Medulla oblongata (tissue), 1 donor: Measurements from ENCODE around the gene CLIC2.
"Not testable (repeated sequence)": the region's sequence is repeated elsewhere in the genome, so short reads cannot be mapped to it uniquely, and the experiment has no call there.

ENCODE experiments used
- DNase-seq: peaks from one replicate; pipeline ENCODE4 v3.0.0-alpha.2; 2015; ENCODE audit errors: extremely low spot score

Gene CLIC2

DNA sequence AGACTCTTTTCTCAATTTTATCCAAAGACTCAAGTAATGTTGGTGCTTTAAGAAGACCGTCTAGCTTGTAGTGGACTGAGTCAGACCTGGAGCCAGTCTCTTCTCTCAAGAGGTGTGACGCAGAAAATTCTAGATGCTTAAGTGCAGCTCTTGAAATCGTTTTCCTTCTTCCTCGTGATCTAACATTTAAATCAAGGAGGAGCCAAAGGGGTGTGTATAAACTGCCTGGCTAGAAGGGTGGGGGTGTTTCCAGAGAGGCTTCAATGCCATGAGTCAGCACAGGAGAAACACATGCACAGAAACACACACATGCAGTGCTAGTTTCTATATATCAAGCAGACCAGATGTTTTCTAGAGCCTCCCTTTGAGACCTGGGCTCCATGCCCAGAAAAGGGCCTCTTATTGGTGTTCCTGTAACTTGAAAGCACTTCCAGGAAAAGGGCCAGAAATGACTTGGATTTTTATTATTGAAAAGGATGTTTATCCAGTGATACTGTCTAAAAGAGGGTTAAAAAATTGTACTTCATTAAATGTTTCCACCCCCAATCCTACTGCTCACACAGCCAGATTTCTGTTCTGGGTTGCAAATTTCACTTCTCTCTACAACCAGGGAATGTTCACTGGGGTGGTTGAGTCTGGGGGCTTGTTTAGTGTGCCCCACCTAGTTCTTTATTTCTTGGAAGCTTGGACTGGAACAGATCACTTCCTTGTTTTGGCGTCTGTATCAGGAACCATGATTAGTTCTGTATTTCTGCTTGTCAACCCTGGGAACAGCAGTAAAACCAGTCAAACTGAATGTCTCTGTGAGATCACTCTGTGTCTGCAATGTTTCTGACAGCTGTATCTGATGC is at the start of gene CLIC2:
Gene CLIC2, minus strand, starts transcription at position 129 of the 851 bp plus-strand sequence. CDS start 187 bp downstream, outside the sequence.
- DNase-seq: peak; percentile 21

DNA sequence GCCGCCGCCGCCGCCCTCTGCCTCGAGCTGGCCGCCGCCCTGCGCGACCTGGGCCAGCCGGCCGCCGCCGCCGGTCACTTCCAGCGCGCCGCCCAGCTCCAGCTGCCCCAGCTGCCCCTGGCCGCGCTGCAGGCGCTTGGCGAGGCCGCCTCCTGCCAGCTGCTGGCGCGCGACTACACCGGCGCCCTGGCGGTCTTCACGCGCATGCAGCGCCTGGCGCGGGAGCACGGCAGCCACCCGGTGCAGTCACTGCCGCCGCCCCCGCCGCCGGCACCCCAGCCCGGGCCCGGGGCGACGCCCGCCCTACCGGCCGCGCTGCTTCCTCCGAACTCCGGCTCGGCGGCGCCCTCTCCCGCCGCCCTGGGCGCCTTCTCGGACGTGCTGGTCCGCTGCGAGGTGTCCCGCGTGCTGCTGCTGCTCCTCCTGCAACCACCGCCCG is 48.1 kb upstream of the CLIC2 start:
- not testable (repeated sequence) for DNase-seq

- DNase-seq: not testable (repeated sequence)
These were observed 47.6 kb upstream of the CLIC2 start, which contains the start of gene F8A2 for GRCh38 chrX:155381843-155382528. Gene F8A2, plus strand, starts transcription at chrX:155382095. Its CDS starts 20 bp downstream, at chrX:155382115.

DNA sequence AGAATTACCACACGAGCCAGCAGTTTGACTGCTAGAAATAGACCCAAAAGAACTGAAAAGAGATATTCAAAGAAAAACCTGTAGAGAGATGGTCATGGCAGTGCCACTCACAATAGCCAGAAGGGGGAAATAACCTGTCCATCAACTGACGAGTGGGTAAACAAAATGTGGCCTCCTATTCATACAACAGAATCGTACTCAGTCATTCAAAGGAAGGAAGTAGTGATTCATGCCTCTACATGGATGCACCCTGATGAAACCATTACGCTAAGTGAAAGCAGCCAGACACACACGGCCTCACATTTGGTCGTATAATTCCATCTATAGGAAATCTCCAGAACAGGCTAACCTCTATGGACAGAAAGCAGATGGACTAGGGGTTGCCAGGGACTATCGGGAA is 45.4 kb upstream of the CLIC2 start:
- DNase-seq: not testable (repeated sequence)

- DNase-seq: not testable (repeated sequence)
These were observed 39.5 kb upstream of the CLIC2 start for GRCh38 chrX:155373777-155374458.

- not testable (repeated sequence) for DNase-seq
These were observed 29.3 kb upstream of the CLIC2 start for GRCh38 chrX:155363712-155364111.

- not testable (repeated sequence) for DNase-seq
These were observed 15.0 kb upstream of the CLIC2 start for GRCh38 chrX:155349448-155349847.

GRCh38 chrX:155345689-155346088 is 11.3 kb upstream of the CLIC2 start:
- not testable (repeated sequence) for DNase-seq

GRCh38 chrX:155335337-155335712 is 911 bp upstream of the CLIC2 start:
- DNase-seq: not testable (repeated sequence)

GRCh38 chrX:155333544-155334100 is 792 bp downstream of the CLIC2 start:
- peak; percentile 2 for DNase-seq

DNA sequence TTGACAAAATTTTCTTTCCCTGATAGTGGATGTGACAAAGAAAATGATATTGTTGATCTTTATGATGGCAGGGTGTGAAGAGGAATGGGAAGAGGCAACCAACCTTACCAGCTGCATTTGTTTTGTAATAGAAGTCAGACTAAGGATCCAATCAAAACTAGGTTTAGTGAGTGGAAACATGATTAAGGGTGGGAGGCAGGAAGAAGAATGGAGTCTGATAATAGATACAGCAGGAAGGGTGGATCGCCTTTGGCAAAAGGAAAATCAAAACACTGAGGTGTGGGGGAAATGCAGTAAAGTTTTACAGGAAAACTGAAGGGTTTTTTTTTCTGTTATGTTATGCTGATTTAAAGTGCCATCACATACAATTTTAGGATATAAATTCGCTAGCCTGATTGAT is 3.4 kb downstream of the CLIC2 start:
- DNase-seq: no peak

GRCh38 chrX:155329293-155329692 is 5.1 kb downstream of the CLIC2 start:
- no peak for DNase-seq

- DNase-seq: no peak
These were observed 7.8 kb downstream of the CLIC2 start for GRCh38 chrX:155326610-155327009.

- no peak for DNase-seq
These were observed 20.2 kb downstream of the CLIC2 start for GRCh38 chrX:155314260-155314659.

- no peak for DNase-seq
These were observed 20.6 kb downstream of the CLIC2 start for GRCh38 chrX:155313766-155314165.

DNA sequence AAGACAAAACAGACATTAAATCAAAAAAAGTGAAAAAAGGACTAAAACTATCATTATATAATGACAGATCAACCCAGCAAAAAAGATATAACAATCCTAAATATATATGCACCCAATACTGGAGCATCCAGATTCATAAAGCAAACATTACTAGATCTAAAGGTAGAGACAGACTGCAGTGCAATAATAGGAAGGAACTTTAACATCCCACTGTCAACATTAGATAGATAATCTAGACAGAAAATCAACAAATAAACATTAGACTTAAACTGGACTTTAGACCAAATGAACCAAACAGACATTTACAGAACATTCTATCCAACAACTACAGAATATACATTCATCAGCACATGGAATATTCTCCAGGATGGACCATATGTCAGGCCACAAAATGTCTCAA is 40.6 kb downstream of the CLIC2 start:
- DNase-seq: no peak

- DNase-seq: no peak
These were observed 54.5 kb downstream of the CLIC2 start for GRCh38 chrX:155279873-155280272.

GRCh38 chrX:155270969-155271368 is 63.4 kb downstream of the CLIC2 start:
- DNase-seq: no peak

- not testable (repeated sequence) for DNase-seq
These were observed 66.4 kb downstream of the CLIC2 start for GRCh38 chrX:155267995-155268394.

DNA sequence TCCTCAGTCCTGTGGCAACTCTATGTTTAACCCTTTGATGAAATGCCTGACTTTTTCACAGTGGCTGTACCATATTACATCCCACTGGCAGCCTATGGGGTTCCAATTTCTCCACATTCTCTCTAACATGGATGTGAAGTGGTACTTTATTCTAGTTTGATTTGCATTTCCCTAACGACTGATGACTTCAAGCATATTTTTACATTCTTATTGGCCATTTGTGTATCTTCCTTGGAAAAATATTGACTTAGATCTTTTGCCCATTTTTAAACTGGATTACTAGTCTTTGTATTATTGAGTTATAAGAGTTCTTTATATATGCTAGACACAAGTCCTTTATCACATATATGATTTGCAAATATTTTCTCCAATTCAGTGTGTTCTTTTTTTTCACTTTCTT is 68.0 kb downstream of the CLIC2 start:
- no peak for DNase-seq

DNA sequence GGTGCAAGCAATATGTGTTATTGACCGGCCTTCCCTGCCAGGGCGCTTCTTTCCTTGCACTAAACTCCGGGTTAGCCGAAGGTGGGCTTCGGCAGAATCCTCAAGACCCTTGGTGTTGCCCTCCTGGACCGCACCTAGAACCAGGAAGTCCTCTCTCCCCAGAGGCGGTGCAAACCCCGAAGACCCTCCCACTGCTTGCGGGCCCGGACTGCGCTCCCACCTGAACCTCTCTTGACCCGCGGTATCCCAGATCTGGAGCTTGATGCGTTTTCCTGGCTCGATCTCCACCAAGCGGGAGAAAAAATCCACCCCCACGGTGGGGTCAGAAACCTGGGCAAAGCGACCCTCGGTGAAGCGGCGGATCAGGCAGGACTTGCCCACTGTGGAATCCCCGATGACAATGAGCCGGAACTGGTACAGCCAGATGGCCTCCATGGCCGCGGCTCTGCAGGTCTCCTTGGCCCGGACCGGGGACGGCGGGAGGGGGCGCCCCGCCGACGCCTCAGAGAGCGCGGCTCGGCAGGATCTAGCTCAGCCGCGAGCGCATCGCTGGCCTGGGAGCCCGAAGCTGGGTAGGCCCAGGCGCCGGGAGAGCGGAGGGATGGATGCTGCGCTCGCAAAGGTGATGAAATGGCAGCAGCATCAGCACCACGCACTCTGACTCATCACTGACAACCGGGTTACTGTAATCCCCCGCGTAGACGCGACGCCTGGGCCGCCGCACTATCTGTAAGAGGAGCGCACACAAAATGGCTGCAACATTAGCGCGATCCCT is 70.4 kb downstream of the CLIC2 start, which contains the start of gene RAB39B:
Gene RAB39B, minus strand, starts transcription at position 638 of the 775 bp plus-strand sequence. Its CDS starts 203 bp downstream, at position 435.
- peak; percentile 66 for DNase-seq
